ENCODE data around the gene MACF1. TPM values are rescaled to one million over a fixed set of nuclear protein-coding genes. Genes with fewer than 3 reads are reported as not detected.

Gene MACF1
- total RNA-seq, 1 donor = 554 TPM

GRCh38 chr1:39372105-39372504 lies 167.6 kb downstream of the MACF1 start:
- no peak for DNase-seq (ENCODE audit: low read depth)
- TF ChIP-seq, protein P1, sequence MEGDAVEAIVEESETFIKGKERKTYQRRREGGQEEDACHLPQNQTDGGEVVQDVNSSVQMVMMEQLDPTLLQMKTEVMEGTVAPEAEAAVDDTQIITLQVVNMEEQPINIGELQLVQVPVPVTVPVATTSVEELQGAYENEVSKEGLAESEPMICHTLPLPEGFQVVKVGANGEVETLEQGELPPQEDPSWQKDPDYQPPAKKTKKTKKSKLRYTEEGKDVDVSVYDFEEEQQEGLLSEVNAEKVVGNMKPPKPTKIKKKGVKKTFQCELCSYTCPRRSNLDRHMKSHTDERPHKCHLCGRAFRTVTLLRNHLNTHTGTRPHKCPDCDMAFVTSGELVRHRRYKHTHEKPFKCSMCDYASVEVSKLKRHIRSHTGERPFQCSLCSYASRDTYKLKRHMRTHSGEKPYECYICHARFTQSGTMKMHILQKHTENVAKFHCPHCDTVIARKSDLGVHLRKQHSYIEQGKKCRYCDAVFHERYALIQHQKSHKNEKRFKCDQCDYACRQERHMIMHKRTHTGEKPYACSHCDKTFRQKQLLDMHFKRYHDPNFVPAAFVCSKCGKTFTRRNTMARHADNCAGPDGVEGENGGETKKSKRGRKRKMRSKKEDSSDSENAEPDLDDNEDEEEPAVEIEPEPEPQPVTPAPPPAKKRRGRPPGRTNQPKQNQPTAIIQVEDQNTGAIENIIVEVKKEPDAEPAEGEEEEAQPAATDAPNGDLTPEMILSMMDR (IDR thresholded peaks at IDR 0.05; ENCODE audit: insufficient read depth, low read depth, low read length) = no peak
- H3K4me3 ChIP-seq (ENCODE audit: low read depth, low read length) = no peak overlapping the region

DNA sequence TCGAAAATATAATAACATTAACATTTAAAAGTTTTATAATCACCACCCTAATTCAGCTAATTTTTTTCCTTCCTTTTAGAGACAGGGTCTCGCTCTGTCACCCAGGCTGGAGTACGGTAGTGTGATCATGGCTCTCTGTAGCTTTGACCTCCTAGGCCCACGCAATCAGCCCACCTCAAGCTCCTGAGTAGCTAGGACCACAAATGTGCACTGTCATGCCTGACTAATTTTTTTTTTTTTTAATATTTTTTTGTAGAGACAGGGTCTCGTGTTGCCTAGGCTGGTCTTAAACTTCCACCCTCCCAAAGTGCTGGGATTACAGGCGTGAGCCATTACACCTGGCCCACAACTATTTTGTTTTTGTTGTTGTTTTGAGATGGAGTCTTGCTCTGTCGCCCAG lies 172.2 kb downstream of the MACF1 start:
- TF ChIP-seq, protein P1 (IDR thresholded peaks at IDR 0.05; ENCODE audit: insufficient read depth, low read depth, low read length) = no peak
- no peak overlapping the region for H3K4me3 ChIP-seq (ENCODE audit: low read depth, low read length)
- DNase-seq (ENCODE audit: low read depth) = no peak

- TF ChIP-seq, protein P1 (IDR thresholded peaks at IDR 0.05; ENCODE audit: insufficient read depth, low read depth, low read length) = peak; percentile 34
- H3K4me3 ChIP-seq (ENCODE audit: low read depth, low read length) = no peak overlapping the region
- DNase-seq (ENCODE audit: low read depth) = no peak
These were observed 173.9 kb downstream of the MACF1 start for GRCh38 chr1:39378377-39378776.

DNA sequence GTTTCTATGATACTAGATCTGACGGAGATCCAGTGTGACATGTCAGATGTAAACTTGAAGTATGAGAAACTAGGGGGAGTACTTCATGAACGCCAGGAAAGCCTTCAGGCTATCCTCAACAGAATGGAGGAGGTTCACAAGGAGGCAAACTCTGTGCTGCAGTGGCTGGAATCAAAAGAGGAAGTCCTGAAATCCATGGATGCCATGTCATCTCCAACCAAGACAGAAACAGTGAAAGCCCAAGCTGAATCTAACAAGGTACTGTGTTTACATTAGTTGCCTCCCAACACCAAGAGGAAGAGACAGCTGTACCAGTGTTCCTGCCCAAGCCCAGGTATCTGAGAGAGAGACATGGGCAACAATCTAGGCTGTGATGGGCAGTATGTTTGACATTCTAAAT lies 174.7 kb downstream of the MACF1 start:
- TF ChIP-seq, protein P1 (IDR thresholded peaks at IDR 0.05; ENCODE audit: insufficient read depth, low read depth, low read length) = no peak
- no peak for DNase-seq (ENCODE audit: low read depth)

DNA sequence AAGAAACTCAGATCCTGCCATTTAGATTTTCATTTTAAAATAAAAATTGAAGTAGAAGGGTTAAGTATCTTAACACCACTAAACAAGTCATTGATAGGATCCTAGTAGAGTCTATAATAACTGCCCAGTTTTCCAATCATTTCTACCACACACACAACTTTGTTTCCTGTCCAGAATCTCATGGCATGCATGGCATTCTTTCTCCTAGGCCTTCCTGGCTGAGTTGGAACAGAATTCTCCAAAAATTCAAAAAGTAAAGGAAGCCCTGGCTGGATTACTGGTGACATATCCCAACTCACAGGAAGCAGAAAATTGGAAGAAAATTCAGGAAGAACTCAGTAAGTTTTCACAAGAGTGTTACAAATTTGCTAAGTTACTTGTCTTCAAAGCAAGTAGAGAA lies 175.5 kb downstream of the MACF1 start:
- H3K4me3 ChIP-seq (ENCODE audit: low read depth, low read length) = no peak overlapping the region
- TF ChIP-seq, protein P1 (IDR thresholded peaks at IDR 0.05; ENCODE audit: insufficient read depth, low read depth, low read length) = no peak
- DNase-seq (ENCODE audit: low read depth) = no peak

More for the DNA sequence above, 174.7 kb downstream of the MACF1 start:
- H3K4me3 ChIP-seq (ENCODE audit: low read depth, low read length) = no peak overlapping the region

DNA sequence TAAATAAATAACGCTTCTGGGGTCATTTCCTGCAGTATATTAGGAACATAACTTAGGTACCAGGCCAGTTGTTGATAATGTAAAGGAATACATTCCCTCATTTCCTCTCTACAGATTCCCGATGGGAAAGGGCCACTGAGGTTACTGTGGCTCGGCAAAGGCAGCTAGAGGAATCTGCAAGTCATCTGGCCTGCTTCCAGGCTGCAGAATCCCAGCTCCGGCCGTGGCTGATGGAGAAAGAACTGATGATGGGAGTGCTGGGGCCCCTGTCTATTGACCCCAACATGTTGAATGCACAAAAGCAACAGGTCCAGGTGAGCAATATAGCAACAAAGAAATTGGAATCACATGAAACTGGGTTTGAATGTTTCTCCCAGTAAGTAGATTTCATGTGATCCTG lies 177.3 kb downstream of the MACF1 start:
- peak; percentile 61 for DNase-seq (ENCODE audit: low read depth)
- no peak overlapping the region for H3K4me3 ChIP-seq (ENCODE audit: low read depth, low read length)
- TF ChIP-seq, protein P1 (IDR thresholded peaks at IDR 0.05; ENCODE audit: insufficient read depth, low read depth, low read length) = no peak

DNA sequence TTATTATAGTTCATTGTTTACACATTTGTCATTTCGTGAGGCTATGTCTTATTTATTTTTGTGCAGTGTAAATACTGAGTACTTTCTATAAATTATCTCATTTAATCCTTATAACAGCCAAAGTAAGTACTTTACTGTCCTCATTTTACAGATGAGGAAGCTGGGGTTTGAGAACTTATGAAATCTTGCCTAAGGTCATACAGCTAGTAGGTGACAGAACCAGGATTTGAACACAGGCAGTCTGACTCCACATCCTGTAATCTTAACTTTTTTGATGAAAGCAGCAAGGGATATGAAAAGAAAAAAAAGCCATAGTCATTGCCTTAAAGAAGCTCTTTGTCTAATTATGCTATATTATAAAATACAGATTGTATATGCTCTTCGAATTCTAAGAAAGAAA lies 179.8 kb downstream of the MACF1 start:
- no peak for DNase-seq (ENCODE audit: low read depth)
- no peak overlapping the region for H3K4me3 ChIP-seq (ENCODE audit: low read depth, low read length)
- TF ChIP-seq, protein P1 (IDR thresholded peaks at IDR 0.05; ENCODE audit: insufficient read depth, low read depth, low read length) = no peak
